HG03039 (cell line): ENCODE data around the gene RABAC1.
"Not testable (repeated sequence)": the region's sequence is repeated elsewhere in the genome, so short reads cannot be mapped to it uniquely, and the experiment has no call there.

Experiments used
- ATAC-seq: cut with Tn5 transposase; IDR thresholded peaks from one replicate; pipeline ENCODE4 v1.9.1; 2021; ENCODE audit warnings: mild to moderate bottlenecking, moderate library complexity; ENCODE audit not compliant: unreplicated experiment

RABAC1 gene

GRCh38 chr19:41951686-41952172 is 7.4 kb downstream of the RABAC1 start:
- no peak for ATAC-seq

- ATAC-seq, result no peak
These were observed 12.0 kb downstream of the RABAC1 start for GRCh38 chr19:41947091-41947490.

GRCh38 chr19:41945135-41945766 is 13.9 kb downstream of the RABAC1 start:
- peak; percentile 59 for ATAC-seq

- ATAC-seq, result no peak
These were observed 14.8 kb downstream of the RABAC1 start for GRCh38 chr19:41944336-41944735.

- ATAC-seq, result no peak
These were observed 17.5 kb downstream of the RABAC1 start for GRCh38 chr19:41941410-41942202.

GRCh38 chr19:41940731-41941409 is 18.3 kb downstream of the RABAC1 start:
- no peak for ATAC-seq

- ATAC-seq, result no peak
These were observed 19.0 kb downstream of the RABAC1 start for GRCh38 chr19:41939861-41940730.

GRCh38 chr19:41939209-41939608 is 19.9 kb downstream of the RABAC1 start:
- ATAC-seq, result not testable (repeated sequence)

GRCh38 chr19:41937525-41938468 is 21.3 kb downstream of the RABAC1 start:
- ATAC-seq, result no peak

GRCh38 chr19:41936961-41937360 is 22.2 kb downstream of the RABAC1 start:
- ATAC-seq, result no peak

- ATAC-seq, result no peak
These were observed 22.7 kb downstream of the RABAC1 start for GRCh38 chr19:41936416-41936850.

GRCh38 chr19:41935760-41936415 is 23.2 kb downstream of the RABAC1 start:
- no peak for ATAC-seq

- no peak for ATAC-seq
These were observed 24.2 kb downstream of the RABAC1 start for GRCh38 chr19:41934849-41935374.

GRCh38 chr19:41933693-41934426 is 25.3 kb downstream of the RABAC1 start:
- no peak for ATAC-seq

- no peak for ATAC-seq
These were observed 26.3 kb downstream of the RABAC1 start for GRCh38 chr19:41932720-41933332.

- no peak for ATAC-seq
These were observed 26.8 kb downstream of the RABAC1 start for GRCh38 chr19:41932259-41932719.

- ATAC-seq, result no peak
These were observed 28.1 kb downstream of the RABAC1 start for GRCh38 chr19:41930926-41931592.
